Activated CD8-positive, alpha-beta memory T cell treated with anti-CD3 and anti-CD28 coated beads for 48 hours (primary cell): Measurements from ENCODE around the gene EIF3L.
A peak's percentile ranks its signal among the peaks of the same experiment; 100 is the strongest.
"Not testable (repeated sequence)": the region's sequence is repeated elsewhere in the genome, so short reads cannot be mapped to it uniquely, and the experiment has no call there.

Experiments used
- DNase-seq, 3 experiments: peaks; one replicate each; pipeline ENCODE4 v3.0.0-alpha.2; 2020; ENCODE audit warnings: low read depth in 2 of 3, low spot score in 2 of 3

Gene EIF3L

DNA sequence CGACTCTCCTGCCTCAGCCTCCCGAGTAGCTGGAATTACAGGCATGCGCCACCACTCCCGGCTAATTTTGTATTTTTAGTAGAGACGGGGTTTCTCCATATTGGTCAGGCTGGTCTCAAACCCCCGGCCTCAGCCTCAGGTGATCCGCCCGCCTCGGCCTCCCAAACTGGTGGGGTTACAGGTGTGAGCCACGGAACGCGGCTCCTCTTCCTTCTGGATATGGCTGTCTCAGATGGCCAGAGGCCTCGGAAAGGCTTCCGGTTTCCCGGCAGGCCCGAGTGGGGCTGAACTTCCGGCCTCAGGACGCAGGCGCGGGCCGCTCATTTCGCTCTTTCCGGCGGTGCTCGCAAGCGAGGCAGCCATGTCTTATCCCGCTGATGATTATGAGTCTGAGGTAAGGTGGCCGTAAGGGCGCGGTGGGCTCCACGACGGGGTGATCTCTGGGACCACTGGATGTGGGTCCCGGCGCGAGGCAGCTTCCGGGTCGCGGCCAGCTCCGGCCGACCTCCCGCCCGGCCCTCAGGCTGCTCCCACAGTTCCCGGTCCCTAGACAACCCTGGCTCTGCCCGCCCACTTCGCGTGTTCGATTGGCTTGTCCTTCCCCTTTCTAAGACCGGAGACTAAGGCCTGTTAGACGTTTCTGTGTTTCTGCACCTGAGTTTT, at the start of gene EIF3L:
Gene EIF3L, plus strand, starts transcription at position 331 of the 663 bp plus-strand sequence. Its CDS starts 31 bp downstream, at position 362.
- peak; percentile 71 to 82 (median 76) for DNase-seq

DNA sequence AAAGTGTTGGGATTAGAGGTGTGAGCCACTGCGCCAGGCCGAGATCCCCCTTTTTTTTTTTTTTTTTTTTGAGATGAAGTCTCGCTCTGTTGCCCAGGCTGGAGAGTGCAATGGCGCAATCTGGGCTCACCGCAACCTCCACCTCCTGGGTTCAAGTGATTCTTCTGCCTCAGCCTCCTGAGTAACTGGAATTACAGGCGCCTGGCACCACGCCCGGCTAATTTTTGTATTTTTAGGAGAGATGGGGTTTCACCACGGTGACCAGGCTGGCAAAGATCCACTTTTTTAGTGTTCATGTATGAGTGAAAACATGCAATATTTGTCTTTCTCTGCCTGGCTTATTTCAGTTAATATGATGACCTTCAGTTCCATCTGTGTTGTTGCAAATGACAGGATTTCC, 49.2 kb upstream of the EIF3L start:
- not testable (repeated sequence) for DNase-seq

DNA sequence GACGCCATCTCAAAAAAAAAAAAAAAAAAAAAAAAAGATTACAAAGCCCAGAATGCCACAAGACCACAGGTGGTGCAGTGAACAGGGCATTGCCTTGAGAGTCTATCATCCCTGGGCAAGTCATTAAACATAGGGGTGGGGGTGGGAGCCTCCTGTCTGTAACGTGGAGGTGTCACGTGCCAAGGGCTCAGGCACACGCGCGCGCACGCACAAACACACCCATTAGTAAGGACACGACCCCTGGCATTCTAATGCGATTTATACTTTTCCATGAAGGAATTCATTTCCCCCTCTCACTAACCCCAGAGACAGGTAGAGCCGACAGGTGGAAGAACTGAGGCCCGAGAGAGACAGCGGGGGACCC, 47.3 kb upstream of the EIF3L start:
- DNase-seq = no peak

DNA sequence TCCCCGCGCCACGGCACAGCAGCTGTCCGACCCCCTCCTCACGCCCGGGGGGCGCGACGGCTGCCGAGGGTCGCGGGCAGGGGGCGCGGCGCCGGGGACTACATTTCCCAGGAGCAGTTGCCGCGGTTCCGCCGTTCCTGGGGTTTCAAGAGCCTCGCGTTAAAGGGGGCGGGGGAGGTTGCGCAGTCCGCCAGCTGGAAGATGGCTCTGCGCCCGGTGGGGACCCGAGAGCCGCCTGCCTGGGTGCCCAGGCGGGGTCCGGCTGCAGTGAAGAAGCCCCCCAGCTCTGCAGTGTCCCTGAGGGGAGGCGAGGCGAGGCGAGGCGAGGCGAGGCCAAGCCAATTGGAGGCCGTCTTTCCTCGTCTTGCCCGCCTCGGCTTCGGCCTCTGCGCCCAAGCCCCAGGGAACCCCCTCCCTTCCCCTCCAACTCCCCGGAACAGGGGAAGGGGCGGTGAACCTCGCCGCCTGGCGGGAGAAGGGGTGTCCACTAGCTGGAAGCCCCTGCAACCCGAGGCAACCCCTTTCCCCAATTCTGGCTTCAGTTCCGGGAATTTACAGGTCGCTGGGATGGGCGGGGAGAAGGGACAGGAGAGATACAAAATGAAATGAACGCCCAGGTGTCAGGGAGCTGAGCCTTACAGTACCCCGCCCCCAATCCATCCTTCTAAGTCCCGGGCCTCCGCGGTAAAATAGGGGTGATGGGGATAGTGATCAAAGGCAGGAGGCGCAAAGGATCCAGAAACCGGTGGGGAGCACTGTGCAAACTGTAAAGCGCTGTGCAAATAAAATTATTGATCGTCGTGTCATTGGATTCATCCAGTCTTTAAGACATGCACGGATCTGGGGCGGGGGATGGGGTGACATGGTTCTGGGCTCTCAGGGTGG, 46.7 kb upstream of the EIF3L start:
- no peak for DNase-seq

DNA sequence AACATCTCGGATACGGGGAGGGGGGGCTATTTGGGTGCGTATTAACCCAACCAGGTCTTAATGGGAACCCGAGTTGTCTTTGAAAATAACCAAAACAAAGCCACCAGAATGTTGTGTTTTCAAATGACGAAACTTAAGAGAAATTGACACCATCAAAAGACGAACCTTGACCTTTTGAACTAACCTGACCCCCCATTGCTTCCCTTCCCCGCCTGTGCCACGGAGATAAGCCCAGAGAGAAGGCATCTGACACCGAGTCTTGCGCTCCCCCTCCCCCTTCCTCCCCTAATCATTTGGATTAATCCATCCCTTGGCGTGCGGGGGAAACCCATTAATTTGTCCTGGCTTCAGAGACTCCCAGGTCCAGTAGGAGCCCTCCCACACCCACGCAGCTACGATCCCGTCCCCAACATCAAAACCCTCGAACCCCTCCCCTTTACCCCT, 46.0 kb upstream of the EIF3L start:
- no peak for DNase-seq

DNA sequence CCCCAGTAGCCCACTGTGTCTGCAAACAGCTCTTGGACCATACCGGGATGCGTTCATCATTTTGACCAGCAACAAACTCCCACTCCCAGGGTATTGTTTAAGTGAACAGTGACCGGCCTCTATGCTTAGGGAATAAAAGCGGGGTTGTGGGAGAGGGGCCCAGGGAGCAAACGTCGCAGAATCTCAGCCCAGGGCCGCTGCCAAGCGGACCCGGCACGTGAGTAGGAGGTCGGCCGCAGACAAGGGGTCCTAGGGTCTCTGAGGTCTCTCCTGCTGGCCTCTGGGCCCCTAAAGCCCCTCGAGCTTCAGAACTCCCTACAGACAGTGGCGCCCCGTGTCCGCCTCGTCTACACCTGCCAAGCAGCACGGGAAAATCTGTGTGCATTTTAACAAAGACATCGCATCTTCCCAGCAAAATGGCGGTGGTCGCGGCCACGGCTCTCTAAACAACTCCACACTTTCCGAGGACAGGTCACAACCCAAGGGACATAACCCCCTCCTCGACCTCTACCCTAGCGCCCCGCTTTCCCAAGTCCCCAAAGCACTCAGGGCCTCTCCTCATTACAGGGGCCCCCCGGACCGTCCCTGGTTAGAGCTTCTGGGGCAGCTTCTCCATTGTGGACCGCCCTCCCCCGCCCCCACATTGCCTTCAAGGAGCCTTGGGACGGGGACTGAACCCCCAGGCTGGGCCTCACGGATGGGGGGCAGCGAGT, 45.4 kb upstream of the EIF3L start:
- DNase-seq = no peak

DNA sequence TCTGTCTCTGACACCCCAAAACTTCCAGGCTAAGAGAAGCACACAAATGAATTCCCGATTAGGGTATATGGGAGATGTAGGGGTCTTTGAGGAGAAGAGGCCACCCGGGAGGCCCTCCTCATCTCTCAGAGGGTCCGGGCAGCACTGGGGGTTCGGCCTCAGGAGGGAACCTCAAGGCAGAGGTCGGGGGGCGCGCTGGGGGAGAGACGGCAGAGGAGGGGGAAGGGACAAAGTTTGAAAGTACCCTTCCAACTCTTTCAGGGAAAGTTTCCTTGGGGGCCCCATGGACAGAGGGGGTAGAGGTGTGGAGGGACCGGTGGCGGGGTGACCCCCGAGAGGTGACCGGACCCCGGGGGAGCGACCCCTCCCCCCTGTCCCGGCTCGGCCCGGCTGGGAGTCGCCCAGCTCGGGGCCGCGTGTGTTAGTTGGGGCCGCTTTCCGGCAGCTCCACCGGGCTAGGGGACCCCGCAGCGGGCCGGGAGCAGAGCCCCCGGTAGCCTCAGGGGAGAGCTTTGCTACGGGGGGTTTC, 44.8 kb upstream of the EIF3L start:
- no peak for DNase-seq

DNA sequence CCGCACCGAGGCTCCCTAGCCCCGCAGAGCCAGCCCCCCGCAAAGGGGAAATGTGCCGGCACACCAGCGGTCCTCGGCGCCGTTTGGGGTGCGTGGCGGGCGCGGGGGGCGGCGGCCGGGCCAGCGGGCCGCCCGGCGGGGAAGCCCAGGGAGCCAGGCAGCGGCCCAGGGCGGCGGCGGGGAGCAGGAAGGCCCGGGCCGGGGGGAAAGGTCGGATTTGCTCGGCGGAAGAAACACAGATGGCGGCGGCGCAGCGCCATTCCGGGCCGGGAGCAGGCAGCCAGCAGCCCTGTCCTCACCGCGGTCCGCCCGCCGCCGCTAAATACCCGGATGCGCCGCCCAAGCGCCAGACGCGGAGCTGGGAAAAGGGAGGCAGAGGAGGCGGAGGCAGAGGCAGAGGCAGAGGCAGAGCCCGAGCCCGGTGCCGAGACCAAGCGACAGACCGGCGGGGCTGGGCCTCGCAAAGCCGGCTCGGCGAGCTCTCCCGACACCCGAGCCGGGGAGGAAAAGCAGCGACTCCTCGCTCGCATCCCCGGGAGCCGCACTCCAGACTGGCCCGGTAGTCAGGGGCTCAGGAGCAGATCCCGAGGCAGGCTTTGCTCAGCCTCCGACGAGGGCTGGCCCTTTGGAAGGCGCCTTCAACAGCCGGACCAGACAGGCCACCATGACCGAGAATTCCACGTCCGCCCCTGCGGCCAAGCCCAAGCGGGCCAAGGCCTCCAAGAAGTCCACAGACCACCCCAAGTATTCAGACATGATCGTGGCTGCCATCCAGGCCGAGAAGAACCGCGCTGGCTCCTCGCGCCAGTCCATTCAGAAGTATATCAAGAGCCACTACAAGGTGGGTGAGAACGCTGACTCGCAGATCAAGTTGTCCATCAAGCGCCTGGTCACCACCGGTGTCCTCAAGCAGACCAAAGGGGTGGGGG, 44.1 kb upstream of the EIF3L start:
- DNase-seq = peak in 2 of 3 experiments; percentile 39 to 74

DNA sequence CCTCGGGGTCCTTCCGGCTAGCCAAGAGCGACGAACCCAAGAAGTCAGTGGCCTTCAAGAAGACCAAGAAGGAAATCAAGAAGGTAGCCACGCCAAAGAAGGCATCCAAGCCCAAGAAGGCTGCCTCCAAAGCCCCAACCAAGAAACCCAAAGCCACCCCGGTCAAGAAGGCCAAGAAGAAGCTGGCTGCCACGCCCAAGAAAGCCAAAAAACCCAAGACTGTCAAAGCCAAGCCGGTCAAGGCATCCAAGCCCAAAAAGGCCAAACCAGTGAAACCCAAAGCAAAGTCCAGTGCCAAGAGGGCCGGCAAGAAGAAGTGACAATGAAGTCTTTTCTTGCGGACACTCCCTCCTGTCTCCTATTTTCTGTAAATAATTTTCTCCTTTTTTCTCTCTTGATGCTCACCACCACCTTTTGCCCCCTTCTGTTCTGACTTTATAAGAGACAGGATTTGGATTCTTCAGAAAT, 43.4 kb upstream of the EIF3L start:
- DNase-seq = no peak

DNA sequence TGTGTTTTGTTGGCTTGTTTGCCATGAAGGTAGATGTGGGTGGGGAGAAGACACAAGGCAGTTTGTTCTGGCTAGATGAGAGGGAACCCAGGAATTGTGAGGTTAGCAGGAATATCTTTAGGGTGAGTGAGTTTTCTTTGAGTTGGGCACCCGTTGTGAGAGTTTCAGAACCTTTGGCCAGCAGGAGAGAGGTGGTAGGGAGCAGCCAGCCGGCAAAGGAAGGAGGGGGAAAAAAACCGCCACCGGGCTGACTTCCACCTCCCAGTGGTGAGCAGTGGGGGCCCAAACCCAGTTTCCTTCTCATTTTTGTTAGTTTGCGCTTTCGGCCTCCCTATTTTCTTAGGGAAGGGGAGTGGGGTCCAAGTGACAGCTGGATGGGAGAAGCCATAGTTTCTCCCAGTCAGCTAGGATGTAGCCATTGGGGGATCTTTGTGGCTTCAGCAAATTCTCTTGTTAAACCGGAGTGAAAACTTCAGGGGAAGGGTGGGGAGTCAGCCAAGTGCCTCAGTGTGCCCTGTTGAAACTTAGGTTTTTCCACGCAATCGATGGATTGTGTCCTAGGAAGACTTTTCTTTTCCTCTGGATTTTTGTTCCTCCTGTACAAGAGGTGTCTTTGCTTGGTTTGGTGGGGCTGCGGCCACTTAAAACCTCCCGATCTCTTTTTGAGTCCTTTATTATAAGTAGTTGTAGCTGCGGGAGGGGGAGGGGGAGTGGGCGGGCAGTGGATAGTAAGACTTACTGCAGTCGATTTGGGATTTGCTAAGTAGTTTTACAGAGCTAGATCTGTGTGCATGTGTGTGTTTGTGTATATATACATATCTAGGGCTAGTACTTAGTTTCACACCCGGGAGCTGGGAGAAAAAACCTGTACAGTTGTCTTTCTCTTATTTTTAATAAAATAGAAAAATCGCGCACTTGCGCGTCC, 42.5 kb upstream of the EIF3L start:
- no peak for DNase-seq

DNA sequence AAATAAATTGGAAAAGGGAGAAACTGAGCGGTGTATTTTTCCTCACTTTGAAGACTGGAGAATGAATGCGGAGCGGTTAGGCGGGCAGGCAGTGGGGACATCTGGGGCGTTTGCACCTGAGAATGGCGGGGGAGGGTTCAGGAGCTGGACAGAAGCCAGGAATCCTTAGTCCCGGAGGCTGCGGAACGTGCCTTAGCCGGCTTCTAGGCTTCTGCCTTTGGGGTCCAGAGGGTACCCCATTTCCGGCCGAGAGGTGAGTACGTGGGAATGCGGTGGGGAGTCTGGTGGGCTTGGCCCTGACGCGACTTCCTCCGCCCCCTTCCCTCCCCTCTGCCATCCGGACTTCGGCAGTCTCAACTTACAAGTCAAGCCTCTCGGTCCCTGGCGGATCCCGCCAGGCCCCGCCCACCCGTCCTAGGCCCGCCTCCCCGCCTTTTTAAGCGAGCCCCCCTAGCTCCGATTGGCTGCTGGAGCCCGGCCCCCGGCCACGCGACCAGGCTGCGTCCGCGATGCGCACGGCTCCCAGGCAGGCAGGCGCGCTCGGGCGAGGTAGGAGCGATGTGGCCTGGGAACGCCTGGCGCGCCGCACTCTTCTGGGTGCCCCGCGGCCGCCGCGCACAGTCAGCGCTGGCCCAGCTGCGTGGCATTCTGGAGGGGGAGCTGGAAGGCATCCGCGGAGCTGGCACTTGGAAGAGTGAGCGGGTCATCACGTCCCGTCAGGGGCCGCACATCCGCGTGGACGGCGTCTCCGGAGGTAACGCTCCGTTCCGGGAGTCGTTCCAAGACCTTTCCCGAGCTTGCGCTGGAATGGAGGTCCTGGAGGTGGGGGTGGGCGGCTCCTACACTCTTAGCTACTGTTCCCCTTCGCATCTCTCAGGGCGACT, 41.6 kb upstream of the EIF3L start, which contains the start of gene GCAT:
Gene GCAT, plus strand, starts transcription at position 525 of the 884 bp plus-strand sequence. Its CDS starts 34 bp downstream, at position 559.
- peak; percentile 68 to 88 (median 84) for DNase-seq

DNA sequence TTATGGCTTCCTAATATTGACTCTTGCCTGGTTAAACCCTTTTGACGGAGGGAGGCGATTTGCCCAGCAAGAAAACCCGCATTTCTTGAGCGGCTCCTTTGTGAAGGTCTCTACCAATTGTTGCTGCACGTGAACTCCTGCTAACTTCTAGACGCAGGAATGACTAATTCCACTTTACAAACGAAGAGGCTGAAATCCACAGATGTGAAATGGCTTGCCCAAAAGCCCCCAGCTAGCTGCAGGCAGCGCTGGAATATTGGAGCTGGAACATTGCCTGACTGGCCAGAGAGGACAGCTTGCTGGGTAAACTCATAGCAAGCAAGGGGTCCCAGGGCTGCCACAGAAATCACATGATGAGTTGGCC, 40.9 kb upstream of the EIF3L start:
- DNase-seq = no peak

DNA sequence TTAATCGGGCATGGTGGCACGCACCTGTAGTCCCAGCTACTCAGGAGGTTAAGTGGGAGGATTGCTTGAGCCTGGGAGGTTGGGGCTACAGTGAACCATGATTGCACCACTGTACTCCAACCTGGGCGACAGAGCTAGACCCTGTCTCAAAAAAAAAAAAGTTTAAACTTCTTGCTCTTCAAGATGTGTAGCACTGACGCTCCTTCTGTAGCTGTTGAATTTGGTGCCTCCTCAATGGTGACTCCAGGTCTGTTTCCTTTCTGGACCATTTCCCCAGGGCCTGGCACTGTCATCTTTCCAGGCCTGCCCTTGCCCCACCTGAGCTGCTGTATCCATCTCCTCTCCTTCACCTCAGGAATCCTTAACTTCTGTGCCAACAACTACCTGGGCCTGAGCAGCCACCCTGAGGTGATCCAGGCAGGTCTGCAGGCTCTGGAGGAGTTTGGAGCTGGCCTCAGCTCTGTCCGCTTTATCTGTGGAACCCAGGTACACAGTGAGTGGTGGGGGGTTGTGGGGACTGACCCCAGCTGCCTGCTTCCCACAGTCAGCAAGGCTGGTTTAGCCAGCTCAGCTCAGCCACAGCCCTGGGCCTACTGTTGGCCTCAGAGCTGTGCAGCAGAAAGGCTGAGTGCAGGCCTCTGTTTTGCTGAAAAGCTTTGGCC, 39.4 kb upstream of the EIF3L start:
- no peak for DNase-seq

DNA sequence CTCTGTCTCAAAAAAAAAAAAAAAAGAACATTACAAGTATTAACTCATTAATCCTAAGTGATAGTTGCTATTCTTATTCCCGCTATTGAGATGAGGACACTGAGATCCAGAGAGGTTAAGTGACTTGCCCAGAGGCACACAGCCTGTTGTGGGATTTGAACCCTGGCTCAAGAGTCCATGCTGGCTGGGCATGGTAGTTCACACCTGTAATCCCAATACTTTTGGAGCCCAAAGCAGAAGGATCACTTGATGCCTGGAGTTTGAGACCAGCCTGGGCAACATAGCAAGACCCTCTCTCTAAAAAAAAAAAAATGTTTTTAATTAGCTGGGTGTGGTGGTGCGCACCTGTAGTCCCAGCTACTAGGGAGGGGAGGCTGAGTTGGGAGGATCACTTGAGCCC, 37.4 kb upstream of the EIF3L start:
- DNase-seq = no peak

DNA sequence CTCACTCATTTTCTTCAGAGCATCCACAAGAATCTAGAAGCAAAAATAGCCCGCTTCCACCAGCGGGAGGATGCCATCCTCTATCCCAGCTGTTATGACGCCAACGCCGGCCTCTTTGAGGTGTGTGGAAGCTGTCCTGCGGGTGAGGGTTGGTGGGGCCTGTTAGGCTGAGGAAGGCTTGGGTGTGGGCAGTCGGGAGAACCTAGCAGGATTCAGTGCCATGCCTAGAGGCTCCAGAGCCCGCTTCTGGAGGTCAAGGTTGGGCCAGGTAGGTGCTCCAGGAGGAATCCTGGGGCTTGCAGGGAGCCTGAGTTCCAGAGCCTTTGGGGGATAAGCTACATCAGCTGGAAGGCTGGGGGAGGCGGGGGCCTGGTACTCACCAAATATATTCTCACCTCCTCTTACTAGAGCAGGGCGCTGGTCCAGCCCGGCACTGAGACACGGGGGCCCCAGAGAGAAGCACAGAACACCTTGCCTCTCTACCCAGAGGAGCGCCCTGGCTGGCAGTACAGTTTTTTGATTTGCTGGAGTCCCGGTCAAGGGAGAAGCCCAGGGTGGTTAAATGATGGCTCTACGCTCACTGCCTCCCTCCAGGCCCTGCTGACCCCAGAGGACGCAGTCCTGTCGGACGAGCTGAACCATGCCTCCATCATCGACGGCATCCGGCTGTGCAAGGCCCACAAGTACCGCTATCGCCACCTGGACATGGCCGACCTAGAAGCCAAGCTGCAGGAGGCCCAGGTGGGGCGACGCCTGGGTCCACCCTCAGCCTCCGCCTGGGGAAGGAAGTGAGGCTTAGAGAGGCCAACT, 36.1 kb upstream of the EIF3L start:
- DNase-seq = no peak

DNA sequence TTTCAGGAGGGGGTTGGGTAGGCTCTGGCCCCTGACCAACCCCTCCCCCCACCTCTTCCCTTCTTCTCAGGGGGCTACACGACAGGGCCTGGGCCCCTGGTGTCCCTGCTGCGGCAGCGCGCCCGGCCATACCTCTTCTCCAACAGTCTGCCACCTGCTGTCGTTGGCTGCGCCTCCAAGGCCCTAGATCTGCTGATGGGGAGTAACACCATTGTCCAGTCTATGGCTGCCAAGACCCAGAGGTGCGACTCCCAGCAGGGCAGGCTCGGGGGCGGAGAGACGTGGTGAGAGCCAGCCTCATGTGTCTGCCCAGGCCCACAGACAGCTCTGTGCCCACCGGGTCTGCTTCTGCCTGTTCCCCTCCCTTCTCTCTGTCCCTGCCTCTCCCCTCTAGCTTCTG, 33.6 kb upstream of the EIF3L start:
- no peak for DNase-seq
